C4-2B (cell line): ENCODE results near the gene ELL.

Experiments
- H3K27ac ChIP-seq: fragments of 450-650 bp; 2 replicates; pipeline ENCODE4 v1.5.1; 2017
- ZFX ChIP-seq: fragments of 450-650 bp; IDR thresholded peaks from 2 replicates; pipeline ENCODE4 v1.6.1; 2017
- TF ChIP-seq, protein P1 (sequence below): fragments of 450-650 bp; conservative IDR thresholded peaks from 2 replicates; pipeline ENCODE4 v1.5.1; 2017; ENCODE audit warnings: mild to moderate bottlenecking

The ELL gene

DNA sequence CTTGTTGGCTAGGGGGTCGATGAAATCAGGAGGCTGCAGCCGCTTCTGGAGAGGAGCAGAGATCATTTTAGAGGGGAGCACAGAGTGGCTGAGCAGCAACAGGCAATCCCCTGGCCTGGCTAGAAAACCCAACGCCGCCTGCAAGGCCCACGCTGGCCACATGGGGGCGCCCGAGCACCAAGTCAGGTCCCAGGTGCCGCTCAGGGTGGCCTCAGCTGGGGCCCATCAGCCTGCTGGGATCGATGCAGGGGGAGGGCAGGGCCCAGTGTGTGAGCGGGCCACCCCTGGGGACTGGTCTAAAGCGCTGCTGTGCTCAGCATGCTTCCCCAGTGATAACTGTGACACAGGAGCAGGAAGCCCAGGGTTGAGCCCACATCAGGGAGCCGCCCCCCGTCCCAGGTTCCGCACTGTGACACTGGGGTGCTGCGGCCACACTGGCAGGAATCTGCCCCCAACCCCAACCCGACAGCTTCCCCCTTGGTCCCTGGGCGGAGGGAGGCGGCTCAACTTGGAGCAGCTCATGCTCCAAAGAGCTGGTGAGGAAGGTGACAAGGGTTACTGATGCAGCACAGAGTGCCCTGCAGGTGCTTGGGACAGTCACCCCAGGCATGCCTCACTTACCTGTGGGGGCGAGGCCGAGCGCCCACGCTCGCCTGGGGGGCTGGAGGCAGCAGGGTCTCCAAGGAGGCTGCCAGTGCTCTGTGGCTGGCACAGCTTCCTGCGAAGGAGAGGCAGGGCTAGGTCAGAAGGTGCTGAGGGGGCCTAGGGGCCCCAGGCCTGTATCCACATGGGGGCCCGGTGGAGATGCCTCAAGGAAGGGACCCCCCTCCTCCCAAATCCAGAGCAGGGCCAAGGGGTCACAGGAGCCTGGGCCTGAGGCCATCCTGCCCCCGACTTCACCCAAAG, 70.7 kb downstream of the ELL start:
- no peak for TF ChIP-seq ZFX
- TF ChIP-seq, protein P1, sequence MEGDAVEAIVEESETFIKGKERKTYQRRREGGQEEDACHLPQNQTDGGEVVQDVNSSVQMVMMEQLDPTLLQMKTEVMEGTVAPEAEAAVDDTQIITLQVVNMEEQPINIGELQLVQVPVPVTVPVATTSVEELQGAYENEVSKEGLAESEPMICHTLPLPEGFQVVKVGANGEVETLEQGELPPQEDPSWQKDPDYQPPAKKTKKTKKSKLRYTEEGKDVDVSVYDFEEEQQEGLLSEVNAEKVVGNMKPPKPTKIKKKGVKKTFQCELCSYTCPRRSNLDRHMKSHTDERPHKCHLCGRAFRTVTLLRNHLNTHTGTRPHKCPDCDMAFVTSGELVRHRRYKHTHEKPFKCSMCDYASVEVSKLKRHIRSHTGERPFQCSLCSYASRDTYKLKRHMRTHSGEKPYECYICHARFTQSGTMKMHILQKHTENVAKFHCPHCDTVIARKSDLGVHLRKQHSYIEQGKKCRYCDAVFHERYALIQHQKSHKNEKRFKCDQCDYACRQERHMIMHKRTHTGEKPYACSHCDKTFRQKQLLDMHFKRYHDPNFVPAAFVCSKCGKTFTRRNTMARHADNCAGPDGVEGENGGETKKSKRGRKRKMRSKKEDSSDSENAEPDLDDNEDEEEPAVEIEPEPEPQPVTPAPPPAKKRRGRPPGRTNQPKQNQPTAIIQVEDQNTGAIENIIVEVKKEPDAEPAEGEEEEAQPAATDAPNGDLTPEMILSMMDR: peak; percentile 98
- no peak overlapping the region for H3K27ac ChIP-seq

DNA sequence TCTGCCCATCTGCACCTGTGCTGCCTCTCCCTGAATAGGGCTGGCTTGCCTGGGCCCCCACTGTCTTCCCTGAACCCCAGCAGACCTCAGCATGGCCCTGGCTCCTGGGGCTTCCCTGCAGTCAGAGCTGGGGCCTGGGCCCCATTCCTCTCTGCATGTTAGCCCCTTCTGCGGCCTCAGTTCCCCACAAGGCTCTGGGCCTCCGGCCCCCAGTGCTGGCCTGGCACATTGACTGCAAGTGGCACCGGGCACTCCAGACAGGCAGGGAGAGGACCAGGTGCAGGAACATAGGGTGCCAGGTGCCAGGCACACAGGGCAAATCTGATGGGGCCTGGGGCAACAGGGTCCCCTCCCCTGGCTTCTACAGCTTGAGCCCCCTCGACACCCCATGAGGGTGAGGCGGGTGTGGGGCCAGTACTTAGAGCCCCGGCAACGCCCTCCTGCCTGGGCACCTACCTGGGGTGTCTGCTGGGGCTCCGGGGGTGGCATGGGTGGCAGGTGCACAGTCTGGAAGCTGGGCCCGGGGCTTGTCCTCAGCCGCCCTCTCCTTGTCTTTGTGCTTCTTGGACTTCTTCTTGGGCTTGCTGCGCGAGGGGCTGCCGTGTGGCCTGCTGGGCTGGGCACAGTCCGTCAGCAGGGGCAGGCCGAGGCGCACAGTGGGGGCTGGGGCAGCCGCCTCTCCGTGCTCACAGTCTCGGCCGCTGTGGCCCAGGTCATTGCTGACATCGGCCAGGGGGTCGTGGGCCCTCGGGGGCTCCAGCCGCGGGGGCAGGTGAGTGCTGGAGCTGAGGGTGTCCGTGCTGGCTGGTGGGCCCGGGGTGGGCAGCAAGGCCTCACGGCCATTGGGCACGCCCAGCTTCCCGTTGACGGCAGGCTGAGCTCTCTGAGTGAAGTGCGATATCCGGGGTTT, 71.6 kb downstream of the ELL start:
- TF ChIP-seq ZFX: no peak
- TF ChIP-seq, protein P1: no peak
- no peak overlapping the region for H3K27ac ChIP-seq

DNA sequence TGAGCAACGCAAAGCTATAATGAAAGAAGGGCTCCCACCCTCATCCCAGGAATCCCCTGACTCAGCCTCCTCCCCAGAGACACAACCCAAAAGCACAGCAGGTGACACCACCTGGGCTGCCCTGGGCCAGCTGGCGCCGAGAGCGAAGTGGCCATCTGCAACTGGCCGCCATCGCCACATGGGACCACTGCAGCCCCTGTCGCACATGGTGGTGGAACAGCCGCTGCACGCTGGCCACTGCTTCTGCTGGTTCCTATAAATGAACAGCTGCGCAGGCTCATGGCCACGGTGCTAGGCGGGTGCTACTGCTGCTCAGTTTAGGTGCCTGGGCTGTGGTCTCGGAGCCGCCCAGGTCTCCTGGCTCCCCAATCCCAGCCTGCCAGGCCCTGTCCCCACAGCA, 72.3 kb downstream of the ELL start:
- TF ChIP-seq, protein P1: no peak
- TF ChIP-seq ZFX: no peak
- H3K27ac ChIP-seq: no peak overlapping the region

DNA sequence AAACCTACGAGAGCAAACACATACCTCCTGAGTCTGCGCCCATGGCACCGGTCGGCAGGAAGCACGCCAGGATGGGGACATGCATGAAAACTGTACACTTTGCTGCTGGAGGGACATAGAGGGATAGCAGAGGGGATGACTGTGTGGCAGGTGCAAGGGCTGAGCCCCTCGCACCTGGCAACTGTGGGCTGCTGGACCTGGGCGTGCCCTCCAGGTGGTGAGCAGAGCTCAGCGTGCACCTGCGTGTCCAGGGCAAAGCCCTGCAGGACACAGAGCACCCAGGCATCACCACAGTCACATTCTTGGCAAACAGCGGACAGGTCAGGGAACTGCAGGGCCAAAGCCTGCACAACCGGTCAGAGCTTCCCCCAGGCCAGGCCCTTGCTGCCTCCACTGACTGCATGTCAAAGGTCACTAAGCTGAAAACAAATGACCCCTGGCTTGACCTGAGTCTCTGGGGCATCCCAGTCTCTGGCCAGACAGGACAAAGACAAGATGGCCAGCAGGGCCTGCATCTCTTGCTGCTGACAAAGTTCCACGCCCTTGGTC, 75.0 kb downstream of the ELL start:
- TF ChIP-seq, protein P1: no peak; the same call in 1 of the 2 replicates
- no peak for TF ChIP-seq ZFX
- H3K27ac ChIP-seq: peak overlapping the region; percentile 70

DNA sequence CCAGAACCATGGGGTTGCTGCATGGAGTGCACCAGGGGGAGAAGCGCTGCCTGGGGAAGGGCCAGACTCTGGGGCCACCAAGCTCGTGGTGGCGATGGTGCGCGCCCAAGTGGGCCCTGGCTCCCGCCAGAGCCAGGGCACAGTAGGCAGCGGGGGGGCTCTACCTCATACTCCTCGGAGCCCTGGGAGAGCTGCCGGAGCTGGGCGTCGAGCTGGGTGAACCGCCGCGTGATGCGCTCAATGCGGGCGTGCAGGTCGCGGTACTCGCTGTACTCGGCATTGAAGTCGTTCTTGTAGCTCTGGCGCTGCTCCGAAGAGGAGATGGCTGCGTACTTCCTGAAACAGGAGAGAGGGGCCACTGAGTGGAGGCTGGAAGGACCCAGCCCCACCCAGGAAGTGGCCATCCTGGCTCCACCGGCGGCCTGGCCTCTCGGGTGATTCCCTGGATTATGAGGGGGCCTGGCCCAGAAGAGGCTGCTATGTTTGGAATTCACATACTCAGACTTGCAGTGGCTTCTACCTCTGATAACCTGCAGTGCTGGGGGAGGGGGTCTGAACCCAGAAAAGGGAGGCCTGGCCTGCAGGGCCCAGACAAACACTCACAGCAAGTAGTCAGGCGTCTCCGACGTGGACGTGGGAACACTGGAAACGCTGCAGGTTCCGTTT, 75.6 kb downstream of the ELL start:
- peak overlapping the region; percentile 70 for H3K27ac ChIP-seq
- no peak for TF ChIP-seq ZFX
- TF ChIP-seq, protein P1: no peak

DNA sequence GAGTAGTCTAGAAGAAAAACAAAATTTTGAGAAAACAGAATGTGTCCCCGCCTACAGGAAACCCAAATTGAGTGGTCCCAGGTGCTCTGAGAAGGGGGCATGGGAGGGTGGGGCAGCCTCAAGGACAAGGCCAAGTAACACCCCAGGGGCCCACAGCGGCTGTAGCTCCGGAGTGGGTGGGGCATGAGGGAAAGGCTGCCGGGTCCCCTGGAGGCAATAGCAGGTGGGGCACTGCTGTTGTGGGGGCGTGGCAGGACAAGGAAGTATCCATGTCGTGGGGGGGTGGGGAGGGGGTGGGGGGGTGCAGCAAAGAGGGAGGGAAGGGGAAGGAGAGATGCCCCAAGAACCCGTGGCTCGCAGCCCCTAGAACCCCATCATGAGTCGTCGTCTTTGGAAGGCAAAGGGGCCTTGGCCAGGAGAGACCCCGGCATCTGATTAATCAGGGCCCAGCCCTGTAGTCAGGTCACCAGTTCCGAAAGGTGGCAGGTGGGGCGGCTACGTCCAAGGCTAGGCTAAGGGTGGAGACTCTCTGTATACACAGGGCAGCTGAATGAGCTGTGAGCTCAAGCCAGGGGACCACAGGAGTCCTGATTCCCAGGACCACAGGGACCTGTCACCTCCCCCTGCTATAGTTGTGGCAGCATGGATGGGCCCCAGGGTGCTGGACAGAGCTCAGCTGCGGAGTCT, 76.5 kb downstream of the ELL start:
- peak overlapping the region; percentile 70 for H3K27ac ChIP-seq
- TF ChIP-seq, protein P1: no peak
- TF ChIP-seq ZFX: no peak
